H1 (cell line): ENCODE data around the gene CABCOCO1. TPM values are rescaled to one million over a fixed set of nuclear protein-coding genes. Genes with fewer than 3 reads are reported as not detected.

Experiments
- CTCF ChIA-PET: fragments of 300-600 bp; sonication (Branson Sonifier 250); formaldehyde crosslinking; loops from one replicate; lab custom pipeline; 2021; ENCODE audit not compliant: partially characterized antibody; lab: Charles Lee
- POLR2A ChIA-PET: fragments of 300-600 bp; sonication (Branson Sonifier 250); formaldehyde crosslinking; loops from one replicate; lab custom pipeline; 2021; ENCODE audit warnings: inconsistent platforms; ENCODE audit not compliant: partially characterized antibody; lab: Charles Lee
- DNase-seq, 2 experiments: peaks; one replicate each; pipeline versions ENCODE4 v3.0.0 to v3.0.0-alpha.2; 2010 to 2022; ENCODE audit warnings: low spot score in 2 of 2, low read depth in 1 of 2, mixed read lengths in 1 of 2
- FAIRE-seq: peaks from 2 replicates; lab custom pipeline; 2011; peaks lifted over from hg19 to GRCh38; lab: Jason Lieb, UNC
- H2AFZ ChIP-seq: 2 replicates; pipeline ENCODE4 v1.8.1; 2012; ENCODE audit warnings: low read length, inconsistent platforms
- H2AK5ac ChIP-seq: 2 replicates; pipeline ENCODE4 v1.6.1; 2013; ENCODE audit warnings: low read depth, low read length
- H2BK120ac ChIP-seq: replicated peaks from 2 replicates; pipeline ENCODE3; 2013; ENCODE audit warnings: low read depth, low read length, inconsistent platforms
- H2BK12ac ChIP-seq: 2 replicates; pipeline ENCODE4 v1.6.1; 2013; ENCODE audit warnings: low read depth, low read length
- H2BK15ac ChIP-seq: 2 replicates; pipeline ENCODE4 v1.6.1; 2013; ENCODE audit warnings: low read length
- H2BK20ac ChIP-seq: 2 replicates; pipeline ENCODE4 v1.6.1; 2013; ENCODE audit warnings: low read length
- H2BK5ac ChIP-seq: 2 replicates; pipeline ENCODE4 v1.6.1; 2013; ENCODE audit warnings: low read depth, low read length
- H3K14ac ChIP-seq: 2 replicates; pipeline ENCODE4 v1.6.1; 2013; ENCODE audit warnings: inconsistent platforms; ENCODE audit not compliant: insufficient read length
- H3K18ac ChIP-seq: 2 replicates; pipeline ENCODE4 v1.6.1; 2013; ENCODE audit warnings: low read length; ENCODE audit errors: extremely low read depth
- H3K23ac ChIP-seq: 2 replicates; pipeline ENCODE4 v1.6.1; 2013; ENCODE audit warnings: inconsistent platforms; ENCODE audit not compliant: insufficient read length
- H3K23me2 ChIP-seq: 2 replicates; pipeline ENCODE4 v1.6.1; 2013; ENCODE audit warnings: low read depth, low read length
- H3K27ac ChIP-seq: 2 replicates; pipeline ENCODE4 v1.6.1; 2011; ENCODE audit warnings: low read depth, low read length, inconsistent platforms
- H3K27me3 ChIP-seq, 4 experiments: replicated peaks in 1 of 4; 1 replicate in 1 of 4; 2 replicates in 3 of 4; pipeline versions ENCODE4 v1.6.1 to v1.8.1; 2011 to 2013; ENCODE audit warnings: low read length in 3 of 4, mild to moderate bottlenecking in 3 of 4, inconsistent platforms in 2 of 4, mixed read lengths in 2 of 4, moderate library complexity in 1 of 4; ENCODE audit not compliant: control insufficient read depth in 3 of 4, insufficient read depth in 3 of 4; ENCODE audit errors: extremely low read depth in 1 of 4
- H3K36me3 ChIP-seq, 4 experiments: 2 replicates each; pipeline versions ENCODE4 v1.6.1 to v1.8.1; 2011 to 2013; ENCODE audit warnings: mild to moderate bottlenecking in 4 of 4, low read length in 3 of 4, moderate library complexity in 2 of 4, control low read depth in 1 of 4, inconsistent platforms in 1 of 4; ENCODE audit not compliant: insufficient read depth in 4 of 4, control insufficient read depth in 2 of 4
- H3K4ac ChIP-seq: replicated peaks from 2 replicates; pipeline ENCODE3; 2013; ENCODE audit warnings: low read length, low read depth, mixed read lengths, inconsistent platforms; ENCODE audit not compliant: insufficient read length
- H3K4me1 ChIP-seq, 4 experiments: replicated peaks in 1 of 4; 1 replicate in 1 of 4; 2 replicates in 3 of 4; pipeline versions ENCODE4 v1.6.1 to v1.8.1; 2011 to 2013; ENCODE audit warnings: low read length in 3 of 4, inconsistent platforms in 2 of 4, mixed read lengths in 1 of 4; ENCODE audit not compliant: insufficient read depth in 4 of 4, control insufficient read depth in 3 of 4
- H3K4me2 ChIP-seq, 2 experiments: 2 replicates each; pipeline versions ENCODE4 v1.6.1 to v1.8.1; 2011 to 2013; ENCODE audit warnings: low read depth in 2 of 2, low read length in 2 of 2, control low read depth in 1 of 2, inconsistent platforms in 1 of 2, mild to moderate bottlenecking in 1 of 2; ENCODE audit not compliant: insufficient read depth in 1 of 2
- H3K4me3 ChIP-seq, 4 experiments: fragments of 200-600, 300-600 bp in 1 of 4; sonication (generic), shearing (Covaris generic), sonication (Bioruptor Twin) in 1 of 4; 2 replicates each; pipeline versions ENCODE4 v1.5.1 to v1.8.1; 2011 to 2016; ENCODE audit warnings: low read length in 4 of 4, low read depth in 3 of 4, control low read depth in 2 of 4, inconsistent platforms in 2 of 4, mild to moderate bottlenecking in 2 of 4, mixed read lengths in 1 of 4, moderate library complexity in 1 of 4; ENCODE audit not compliant: insufficient read depth in 2 of 4; ENCODE audit errors: extremely low read depth in 1 of 4
- H3K56ac ChIP-seq: replicated peaks from 2 replicates; pipeline ENCODE3; 2013; ENCODE audit warnings: low read depth, mild to moderate bottlenecking, mixed read lengths, low read length, inconsistent platforms; ENCODE audit not compliant: insufficient read length
- H3K79me1 ChIP-seq: 2 replicates; pipeline ENCODE4 v1.6.1; 2013; ENCODE audit warnings: low read depth, low read length, control low read depth
- H3K79me2 ChIP-seq, 2 experiments: 2 replicates each; pipeline versions ENCODE4 v1.6.1 to v1.8.1; 2012 to 2013; ENCODE audit warnings: low read length in 2 of 2, mild to moderate bottlenecking in 2 of 2, inconsistent platforms in 1 of 2; ENCODE audit not compliant: insufficient read depth in 2 of 2, control insufficient read depth in 1 of 2
- H3K9ac ChIP-seq, 4 experiments: replicated peaks in 1 of 4; 1 replicate in 1 of 4; 2 replicates in 3 of 4; pipeline versions ENCODE4 v1.6.1 to v1.8.1; 2011 to 2013; ENCODE audit warnings: low read depth in 3 of 4, low read length in 3 of 4, control low read depth in 2 of 4, mild to moderate bottlenecking in 2 of 4, moderate library complexity in 2 of 4, inconsistent platforms in 1 of 4; ENCODE audit errors: extremely low read depth in 1 of 4
- H3K9me3 ChIP-seq, 2 experiments: 2 replicates each; pipeline versions ENCODE4 v1.6.1 to v1.8.1; 2012 to 2013; ENCODE audit warnings: mild to moderate bottlenecking in 2 of 2, moderate library complexity in 2 of 2, control low read depth in 1 of 2, inconsistent platforms in 1 of 2, low read depth in 1 of 2, low read length in 1 of 2, mixed read lengths in 1 of 2; ENCODE audit not compliant: insufficient read depth in 2 of 2
- H4K20me1 ChIP-seq, 2 experiments: replicated peaks in 1 of 2; 2 replicates each; pipeline versions ENCODE3 to v1.8.1; 2011 to 2013; ENCODE audit warnings: inconsistent platforms in 2 of 2, low read length in 2 of 2, mild to moderate bottlenecking in 1 of 2; ENCODE audit not compliant: insufficient read depth in 2 of 2, control insufficient read depth in 1 of 2
- H4K5ac ChIP-seq: 2 replicates; pipeline ENCODE4 v1.6.1; 2013; ENCODE audit warnings: low read length, low read depth, mixed read lengths, inconsistent platforms; ENCODE audit not compliant: insufficient read length
- H4K8ac ChIP-seq: 2 replicates; pipeline ENCODE4 v1.8.0; 2013; ENCODE audit warnings: mild to moderate bottlenecking, moderate library complexity, low read length, inconsistent platforms; ENCODE audit not compliant: insufficient read depth; ENCODE audit errors: extremely low read depth
- H4K91ac ChIP-seq: replicated peaks from 2 replicates; pipeline ENCODE3; 2013; ENCODE audit warnings: low read length, mixed read lengths, inconsistent platforms; ENCODE audit not compliant: insufficient read length
- BCL11A ChIP-seq, 2 experiments: IDR thresholded peaks; one replicate each; pipeline ENCODE4 v1.6.1; 2011; ENCODE audit warnings: low read depth in 2 of 2, low read length in 2 of 2, mild to moderate bottlenecking in 2 of 2
- CREB1 ChIP-seq: IDR thresholded peaks from 2 replicates; pipeline ENCODE4 v1.6.1; 2012; ENCODE audit warnings: inconsistent platforms
- GABPA ChIP-seq: IDR thresholded peaks from 2 replicates; pipeline ENCODE4 v1.6.1; 2011; ENCODE audit warnings: mild to moderate bottlenecking, low read length, moderate library complexity, borderline replicate concordance; ENCODE audit not compliant: insufficient read depth
- HDAC6 ChIP-seq: IDR thresholded peaks from one replicate; pipeline ENCODE4 v1.7.1; 2012; ENCODE audit warnings: low read depth, mild to moderate bottlenecking, inconsistent platforms, low read length, moderate library complexity
- TCF12 ChIP-seq: IDR thresholded peaks from 2 replicates; pipeline ENCODE4 v1.6.1; 2011; ENCODE audit warnings: low read depth, mild to moderate bottlenecking, low read length
- TEAD4 ChIP-seq: IDR thresholded peaks from 2 replicates; pipeline ENCODE4 v1.6.1; 2012; ENCODE audit warnings: low read depth, low read length, inconsistent platforms, mixed read lengths
- WGBS, 2 experiments: shearing (Covaris generic) in 1 of 2; methylation state at CpG; one replicate each; pipeline versions ENCODE4 v1.1.6 to v1.1.7; 2013 to 2015; ENCODE audit warnings: low lambda C conversion rate in 2 of 2, mixed read lengths in 2 of 2, inconsistent platforms in 1 of 2, low coverage in 1 of 2, missing lambda C conversion rate in 1 of 2; ENCODE audit not compliant: insufficient replicate concordance in 2 of 2, insufficient coverage in 1 of 2, insufficient read length in 1 of 2; ENCODE audit errors: extremely low coverage in 1 of 2, missing lambda C conversion rate in 1 of 2; 5-methylcytosine and 5-hydroxymethylcytosine counted together
- polyA plus RNA-seq, 7 experiments: library from polyadenylated mRNA; depleted of rRNA in 3 of 7; stranded (reverse) in 5 of 7; unstranded in 2 of 7; fragments of >200 nt in 5 of 7; fragments of 200-250 nt in 2 of 7; gene quantifications; 1 replicate in 5 of 7; 2 replicates in 1 of 7; 4 replicates in 1 of 7; pipeline versions ENCODE4 v1.2.1 to v1.2.3, GENCODE V29; 2011 to 2013; ENCODE audit warnings: missing spikeins in 2 of 7, mixed read lengths in 2 of 7
- total RNA-seq: library from RNA; stranded (reverse); fragmentation: NEBNext Ultra II Directional; extraction: Animal tissue kit (Norgen Biotek cat#: 25700); gene quantifications from 2 replicates; pipeline ENCODE4 v1.2.1, GENCODE V29; 2021
- TF ChIP-seq, protein P1 (sequence below): IDR thresholded peaks from 2 replicates; pipeline ENCODE4 v1.6.1; 2012; ENCODE audit warnings: inconsistent platforms

Gene CABCOCO1
- total and polyA plus RNA-seq, 2 of the 8 experiments (the other 6 are each of a cell fraction or from before 2014, with no cell fraction given), result not detected

DNA sequence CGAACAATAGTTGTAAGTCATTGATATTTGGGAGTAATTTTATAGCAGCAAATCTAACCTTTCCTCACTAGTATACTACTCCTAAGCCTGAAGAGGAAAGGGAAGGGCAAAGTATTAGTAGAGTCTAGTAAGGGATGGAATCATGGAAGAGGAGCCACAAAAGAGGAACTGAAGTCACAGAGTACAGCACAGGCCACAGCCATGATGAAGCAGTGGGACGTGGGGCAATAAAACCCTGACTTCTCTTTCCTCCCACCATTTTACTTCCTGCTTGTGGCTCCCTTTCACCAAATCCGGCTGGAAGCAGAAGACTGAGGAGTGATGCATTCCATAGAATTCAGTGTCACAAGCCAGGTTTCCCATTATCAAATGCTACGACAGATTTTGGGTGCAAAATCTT lies 58.7 kb downstream of the CABCOCO1 start:
- Histone ChIP-seq H3K56ac (no peak overlapping the region), H4K5ac (no peak overlapping the region), H3K9me3 (no peaks in the 10 kb centered on the region), H4K8ac (no peak overlapping the region), H3K79me1 (no peaks in the 10 kb centered on the region), H2AFZ (peak overlapping the region; percentile 50; the same call in 1 of the 2 replicates), H3K14ac (no peak overlapping the region), H3K4ac (no peak overlapping the region), H3K9ac (no peak overlapping the region), H2BK120ac (no peak overlapping the region), H2AK5ac (no peak overlapping the region), H4K20me1 (no peaks in the 10 kb centered on the region), H3K23me2 (no peaks in the 10 kb centered on the region), H3K23ac (no peak overlapping the region), H2BK15ac (no peak overlapping the region), H3K4me1 (no peaks in the 10 kb centered on the region), H3K79me2 (no peaks in the 10 kb centered on the region), H3K36me3 (no peaks in the 10 kb centered on the region), H4K91ac (no peak overlapping the region), H3K27ac (no peak overlapping the region), H3K27me3 (no peaks in the 10 kb centered on the region), H2BK20ac (no peak overlapping the region), H2BK5ac (no peak overlapping the region), H3K4me2 (no peak overlapping the region), H3K4me3 (no peak overlapping the region), H2BK12ac (no peak overlapping the region), H3K18ac (no peak overlapping the region)
- WGBS, 2 experiments, result 89% methylated on average over 4 of the region's 4 CpGs; no CpG with 5 or more reads in 1 of the 2 experiments
- POLR2A ChIA-PET, result no interaction called here
- no peak for DNase-seq
- no peak for FAIRE-seq
- CTCF ChIA-PET, result no interaction called here
- TF ChIP-seq GABPA (no peak), TEAD4 (no peak), HDAC6 (no peak), CREB1 (no peak), TCF12 (no peak), BCL11A (IDR thresholded peaks at IDR 0.05; ENCODE audit: low read depth in 2 of 2, low read length in 2 of 2) (no peak)
- TF ChIP-seq, protein P1, sequence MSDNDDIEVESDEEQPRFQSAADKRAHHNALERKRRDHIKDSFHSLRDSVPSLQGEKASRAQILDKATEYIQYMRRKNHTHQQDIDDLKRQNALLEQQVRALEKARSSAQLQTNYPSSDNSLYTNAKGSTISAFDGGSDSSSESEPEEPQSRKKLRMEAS, result no peak
